ENCODE measurements around the gene KCNK6.

Gene KCNK6

GRCh38 chr19:38294090-38294489 is 25.6 kb upstream of the KCNK6 start:
- TF ChIP-seq Cebpa-rat (IDR thresholded peaks at IDR 0.05), result no peak
- Histone ChIP-seq H3K36me3 (peaks cover 51% of the 10 kb centered on the region), H4K20me1 (0 out of 2 replicates have a peak, but pooled peaks cover 17% of the 10 kb centered on the region), H3K27ac (no peak overlapping the region), H3K4me2 (no peak overlapping the region), H3K4me3 (no peak overlapping the region), H3K9me3 (no peaks in the 10 kb centered on the region), H3K27me3 (no peaks in the 10 kb centered on the region), H3K4me1 (peaks cover 11% of the 10 kb centered on the region), H3K9ac (no peak overlapping the region)

GRCh38 chr19:38298821-38299680 is 20.6 kb upstream of the KCNK6 start:
- H3K27ac ChIP-seq, result no peak overlapping the region
- H3K4me2 ChIP-seq, result no peak overlapping the region
- peaks cover 13% of the 10 kb centered on the region for H3K4me1 ChIP-seq

GRCh38 chr19:38303517-38304351 is 15.9 kb upstream of the KCNK6 start, which contains the start of gene C19orf33:
Gene C19orf33 (plus strand): TSS chr19:38304251. CDS start chr19:38304262, 11 bp downstream.
- no peak within 1 kb of the TSS for H3K4me3 ChIP-seq
- H3K27ac ChIP-seq, result no peak within 1 kb of the TSS
- H3K4me2 ChIP-seq, result no peak within 1 kb of the TSS
- peaks cover 63% of the 10 kb centered on the region for H3K36me3 ChIP-seq
- H3K9me3 ChIP-seq, result no peaks in the 10 kb centered on the region
- H3K27me3 ChIP-seq, result no peaks in the 10 kb centered on the region
- H3K4me1 ChIP-seq, result peaks cover 5% of the 10 kb centered on the region
- no peak within 1 kb of the TSS for H3K9ac ChIP-seq
- H4K20me1 ChIP-seq, result no peaks in the 10 kb centered on the region
- TF ChIP-seq Cebpa-rat (IDR thresholded peaks at IDR 0.05), result no peak

More at GRCh38 chr19:38298821-38299680, 20.6 kb upstream of the KCNK6 start:
- Histone ChIP-seq H3K4me3 (no peak overlapping the region), H3K9ac (no peak overlapping the region), H3K27me3 (no peaks in the 10 kb centered on the region), H3K36me3 (peaks cover 21% of the 10 kb centered on the region), H4K20me1 (no peaks in the 10 kb centered on the region), H3K9me3 (no peaks in the 10 kb centered on the region)
- TF ChIP-seq Cebpa-rat (IDR thresholded peaks at IDR 0.05), result no peak

- H3K36me3 ChIP-seq, result peaks cover 70% of the 10 kb centered on the region
- H3K27ac ChIP-seq, result no peak overlapping the region
- no peak overlapping the region for H3K9ac ChIP-seq
- no peaks in the 10 kb centered on the region for H3K27me3 ChIP-seq
- no peak overlapping the region for H3K4me2 ChIP-seq
- H4K20me1 ChIP-seq, result no peaks in the 10 kb centered on the region
- no peak for TF ChIP-seq Cebpa-rat (IDR thresholded peaks at IDR 0.05)
- H3K4me1 ChIP-seq, result no peaks in the 10 kb centered on the region
- H3K4me3 ChIP-seq, result no peak overlapping the region
- H3K9me3 ChIP-seq, result no peaks in the 10 kb centered on the region
These were observed 15.2 kb upstream of the KCNK6 start for GRCh38 chr19:38304352-38304865.

GRCh38 chr19:38304866-38305429 is 14.7 kb upstream of the KCNK6 start:
- Histone ChIP-seq H3K36me3 (peaks cover 72% of the 10 kb centered on the region), H4K20me1 (no peaks in the 10 kb centered on the region), H3K27ac (no peak overlapping the region), H3K4me2 (no peak overlapping the region), H3K27me3 (no peaks in the 10 kb centered on the region), H3K4me3 (no peak overlapping the region), H3K4me1 (no peaks in the 10 kb centered on the region), H3K9me3 (no peaks in the 10 kb centered on the region), H3K9ac (no peak overlapping the region)
- TF ChIP-seq Cebpa-rat (IDR thresholded peaks at IDR 0.05), result no peak

- Histone ChIP-seq H3K27ac (no peak overlapping the region), H3K9ac (no peak overlapping the region), H3K36me3 (peaks cover 79% of the 10 kb centered on the region), H3K4me3 (no peak overlapping the region), H4K20me1 (peaks cover 7% of the 10 kb centered on the region), H3K9me3 (no peaks in the 10 kb centered on the region), H3K4me1 (no peaks in the 10 kb centered on the region), H3K4me2 (no peak overlapping the region), H3K27me3 (no peaks in the 10 kb centered on the region)
- TF ChIP-seq Cebpa-rat (IDR thresholded peaks at IDR 0.05), result no peak
These were observed 13.4 kb upstream of the KCNK6 start for GRCh38 chr19:38306236-38306635.

- peaks cover 79% of the 10 kb centered on the region for H3K36me3 ChIP-seq
- no peak for TF ChIP-seq Cebpa-rat (IDR thresholded peaks at IDR 0.05)
- no peak overlapping the region for H3K4me3 ChIP-seq
These were observed 12.6 kb upstream of the KCNK6 start for GRCh38 chr19:38307076-38307475.

GRCh38 chr19:38307597-38307996 is 12.0 kb upstream of the KCNK6 start:
- TF ChIP-seq Cebpa-rat (IDR thresholded peaks at IDR 0.05), result no peak
- Histone ChIP-seq H3K4me3 (no peak overlapping the region), H4K20me1 (peaks cover 14% of the 10 kb centered on the region), H3K27me3 (no peaks in the 10 kb centered on the region), H3K36me3 (peaks cover 76% of the 10 kb centered on the region), H3K27ac (no peak overlapping the region), H3K9ac (no peak overlapping the region), H3K4me1 (no peaks in the 10 kb centered on the region), H3K9me3 (no peaks in the 10 kb centered on the region), H3K4me2 (no peak overlapping the region)

More at GRCh38 chr19:38307076-38307475, 12.6 kb upstream of the KCNK6 start:
- Histone ChIP-seq H3K4me2 (no peak overlapping the region), H3K27ac (no peak overlapping the region), H3K9me3 (no peaks in the 10 kb centered on the region), H3K9ac (no peak overlapping the region), H4K20me1 (peaks cover 9% of the 10 kb centered on the region), H3K27me3 (no peaks in the 10 kb centered on the region), H3K4me1 (no peaks in the 10 kb centered on the region)

- Histone ChIP-seq H3K36me3 (peaks cover 71% of the 10 kb centered on the region), H3K9me3 (no peaks in the 10 kb centered on the region), H3K27ac (no peak overlapping the region), H3K4me2 (no peak overlapping the region), H4K20me1 (peaks cover 16% of the 10 kb centered on the region), H3K27me3 (no peaks in the 10 kb centered on the region), H3K4me1 (no peaks in the 10 kb centered on the region), H3K9ac (no peak overlapping the region), H3K4me3 (no peak overlapping the region)
- no peak; the same call in 1 of the 2 replicates for TF ChIP-seq Cebpa-rat (IDR thresholded peaks at IDR 0.05)
These were observed 11.5 kb upstream of the KCNK6 start for GRCh38 chr19:38308006-38308766.
